A673 (cell line): ENCODE data around the gene GAS7. TPM values are rescaled to one million over a fixed set of nuclear protein-coding genes. Genes with fewer than 3 reads are reported as not detected.

ENCODE experiments used
- BruUV-seq: library from RNA; stranded (reverse); fragments of 400-500 nt; replicated peaks from 2 replicates; lab custom pipeline; 2021; lab: Mats Ljungman, UMichigan
- CTCF ChIA-PET: fragments of 300-600 bp; sonication (Branson Sonifier 250); formaldehyde crosslinking; loops from one replicate; lab custom pipeline; 2022; ENCODE audit warnings: antibody characterized with exemption; lab: Charles Lee
- POLR2A ChIA-PET: fragments of 300-600 bp; sonication (Branson Sonifier 250); formaldehyde crosslinking; loops from one replicate; lab custom pipeline; 2022; ENCODE audit warnings: antibody characterized with exemption; ENCODE audit not compliant: low non-redundant PET; lab: Charles Lee
- DNase-seq: peaks from one replicate; pipeline ENCODE4 v3.0.0-alpha.2; 2015; ENCODE audit warnings: low spot score
- H3K27ac ChIP-seq: fragments of 200-600 bp; sonication (generic); 2 replicates; pipeline ENCODE4 v1.5.1; 2016; ENCODE audit warnings: mixed run types, low read depth, mild to moderate bottlenecking, mixed read lengths, antibody characterized with exemption, low read length; ENCODE audit not compliant: poor library complexity, severe bottlenecking
- H3K27me3 ChIP-seq: fragments of 200-600 bp; sonication (generic); replicated peaks from 2 replicates; pipeline ENCODE4 v1.6.1; 2017; ENCODE audit warnings: mixed run types, low read depth, mild to moderate bottlenecking, mixed read lengths, antibody characterized with exemption, low read length; ENCODE audit not compliant: insufficient read depth, poor library complexity
- H3K36me3 ChIP-seq: fragments of 200-600 bp; sonication (generic); 2 replicates; pipeline ENCODE4 v1.6.1; 2016; ENCODE audit warnings: mixed run types, mild to moderate bottlenecking, mixed read lengths, antibody characterized with exemption, low read length; ENCODE audit not compliant: insufficient read depth, poor library complexity, severe bottlenecking
- H3K4me1 ChIP-seq: fragments of 200-600 bp; sonication (generic); 2 replicates; pipeline ENCODE4 v1.6.1; 2017; ENCODE audit warnings: mixed run types, mild to moderate bottlenecking, mixed read lengths, antibody characterized with exemption, low read length; ENCODE audit not compliant: insufficient read depth, poor library complexity, severe bottlenecking
- H3K4me3 ChIP-seq: fragments of 200-600 bp; sonication (generic); 2 replicates; pipeline ENCODE4 v1.5.1; 2016; ENCODE audit warnings: low read depth, mixed run types, mild to moderate bottlenecking, mixed read lengths, low read length; ENCODE audit not compliant: poor library complexity, severe bottlenecking
- H3K9me3 ChIP-seq: fragments of 200-600 bp; sonication (generic); 2 replicates; pipeline ENCODE4 v1.6.1; 2016; ENCODE audit warnings: mixed run types, low read depth, mild to moderate bottlenecking, mixed read lengths, antibody characterized with exemption, low read length; ENCODE audit not compliant: poor library complexity, severe bottlenecking
- CTCF ChIP-seq: fragments of 300-800, 200-600 bp; sonication (generic); conservative IDR thresholded peaks from 2 replicates; pipeline ENCODE4 v1.5.1; 2017; ENCODE audit warnings: low read depth, mild to moderate bottlenecking, antibody characterized with exemption, low read length, moderate library complexity, mixed read lengths
- EZH2 ChIP-seq: fragments of 200-600 bp; sonication (generic); IDR thresholded peaks from 2 replicates; pipeline ENCODE4 v1.6.1; 2017; ENCODE audit warnings: borderline replicate concordance, low read depth, mild to moderate bottlenecking, mixed read lengths, antibody characterized with exemption, low read length; ENCODE audit not compliant: poor library complexity, severe bottlenecking
- intact Hi-C: fragments of 100-400 bp; cut with micrococcal nuclease; formaldehyde crosslinking; loops from one replicate; pipeline ENCODE4 v1.10.0; 2022; ENCODE audit not compliant: unreplicated experiment
- total RNA-seq: library from RNA; stranded (reverse); gene quantifications from 2 replicates; pipeline ENCODE4 v1.2.3, GENCODE V29; 2021

Gene GAS7
- total RNA-seq, 1 experiment from 2014 or later = 2.3 TPM

GRCh38 chr17:10127819-10128425, 70.5 kb downstream of the GAS7 start:
- intact Hi-C loops = no loop called here
- BruUV-seq = no TSS peak
- H3K27me3 ChIP-seq = no peaks in the 10 kb centered on the region
- TF ChIP-seq CTCF (no peak), EZH2 (no peak)
- POLR2A ChIA-PET = no interaction called here
- H3K4me1 ChIP-seq = peaks cover 7% of the 10 kb centered on the region
- H3K4me3 ChIP-seq = no peak overlapping the region
- H3K27ac ChIP-seq = no peak overlapping the region
- no peak for DNase-seq
- no peaks in the 10 kb centered on the region for H3K36me3 ChIP-seq
- no peaks in the 10 kb centered on the region for H3K9me3 ChIP-seq
- CTCF ChIA-PET = no interaction called here

DNA sequence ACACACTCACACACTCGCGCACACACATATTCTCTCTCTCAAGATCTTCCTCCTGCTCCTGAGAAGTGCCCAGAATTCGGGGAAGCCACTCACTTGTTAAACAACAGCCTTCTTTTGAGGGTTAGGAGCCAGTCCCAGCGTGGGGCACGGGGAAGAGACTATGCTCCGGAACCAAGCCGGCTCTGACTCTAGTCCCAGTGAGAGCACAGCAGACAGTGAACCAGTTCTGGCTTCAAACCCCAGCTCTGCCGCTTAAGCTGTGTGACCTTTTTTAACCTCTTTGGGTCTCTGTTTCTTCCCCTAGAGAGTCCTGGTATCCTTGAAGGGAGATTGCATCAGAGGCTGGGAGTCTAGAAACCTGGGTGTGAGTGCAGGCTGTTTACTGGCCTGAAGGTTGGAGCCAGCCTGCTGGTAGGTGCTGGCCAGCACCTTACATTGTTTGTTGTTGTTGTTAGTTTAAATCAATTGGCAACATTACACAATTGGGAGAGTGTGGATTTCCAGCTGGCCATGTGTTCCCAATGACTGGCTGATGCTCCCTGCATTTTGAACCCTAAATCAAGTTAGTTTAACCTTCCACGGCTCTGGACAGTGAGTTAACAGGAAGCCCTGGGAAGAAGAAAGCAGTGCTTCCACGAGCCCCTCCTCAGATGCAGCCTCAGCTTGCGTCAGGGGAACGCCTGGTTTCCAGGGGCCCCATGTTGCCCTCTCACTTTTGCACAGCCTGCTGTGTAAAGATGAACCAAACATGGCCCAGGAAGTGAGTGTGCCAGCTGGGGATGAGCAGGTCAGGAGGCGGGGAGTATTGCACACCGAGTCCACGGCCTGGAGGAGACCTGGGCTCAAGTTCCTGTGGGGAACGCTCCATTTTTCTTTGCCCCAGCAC, 71.5 kb downstream of the GAS7 start:
- H3K36me3 ChIP-seq = no peaks in the 10 kb centered on the region
- intact Hi-C loops = no loop called here
- ChIA-PET POLR2A (no interaction called here), CTCF (no interaction called here)
- no peak overlapping the region for H3K27ac ChIP-seq
- BruUV-seq = no TSS peak
- peaks cover 7% of the 10 kb centered on the region for H3K4me1 ChIP-seq
- H3K4me3 ChIP-seq = no peak overlapping the region
- no peak for TF ChIP-seq EZH2
- TF ChIP-seq CTCF = no peak
- no peaks in the 10 kb centered on the region for H3K27me3 ChIP-seq
- no peaks in the 10 kb centered on the region for H3K9me3 ChIP-seq
- no peak for DNase-seq

- POLR2A ChIA-PET = no interaction called here
- no peak overlapping the region for H3K4me3 ChIP-seq
- intact Hi-C loops = no loop called here
- TF ChIP-seq CTCF (no peak), EZH2 (no peak)
- H3K27ac ChIP-seq = no peak overlapping the region
- CTCF ChIA-PET = no interaction called here
- BruUV-seq = no TSS peak
- H3K4me1 ChIP-seq = peaks cover 7% of the 10 kb centered on the region
- H3K27me3 ChIP-seq = no peaks in the 10 kb centered on the region
- no peaks in the 10 kb centered on the region for H3K36me3 ChIP-seq
- DNase-seq = no peak
- H3K9me3 ChIP-seq = no peaks in the 10 kb centered on the region
These were observed 72.2 kb downstream of the GAS7 start for GRCh38 chr17:10126276-10126615.
